NCI-H1048 (cell line): ENCODE results near the gene APPL2.

Source experiments
- DNase-seq: peaks from one replicate; lab custom pipeline; 2025; lab: John Stamatoyannopoulos, UW

Gene APPL2

DNA sequence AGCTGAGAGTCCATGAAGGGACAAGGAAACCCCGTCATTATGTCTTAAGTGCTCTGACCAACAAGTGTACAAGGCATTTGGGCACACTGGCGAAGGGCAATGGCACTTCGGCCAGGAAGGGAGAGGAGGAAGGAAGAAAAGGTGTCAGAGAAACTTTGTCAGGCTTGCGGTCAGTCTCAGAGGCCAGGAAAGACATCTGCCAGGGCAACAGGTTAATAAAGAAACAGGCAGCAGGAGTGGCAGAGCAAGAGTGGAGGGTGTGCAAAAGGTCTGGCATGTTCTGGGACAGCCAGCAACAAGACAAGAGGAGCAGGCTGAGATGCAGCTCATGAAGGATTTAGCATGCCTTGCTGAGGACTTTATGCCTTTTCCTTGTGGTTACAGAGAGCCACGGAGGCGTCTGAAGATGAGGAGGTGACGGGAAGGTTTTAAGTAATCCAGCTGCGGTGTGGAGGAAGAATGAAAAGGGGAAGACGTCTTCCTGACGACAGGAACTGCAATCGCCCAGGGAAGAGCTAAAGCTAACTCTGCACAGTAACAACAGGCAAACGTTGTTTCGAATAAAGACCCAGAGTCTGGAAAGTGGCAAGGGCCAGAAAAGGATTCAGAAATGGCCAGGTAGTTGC is 13.1 kb downstream of the APPL2 start:
- DNase-seq, result no peak

DNA sequence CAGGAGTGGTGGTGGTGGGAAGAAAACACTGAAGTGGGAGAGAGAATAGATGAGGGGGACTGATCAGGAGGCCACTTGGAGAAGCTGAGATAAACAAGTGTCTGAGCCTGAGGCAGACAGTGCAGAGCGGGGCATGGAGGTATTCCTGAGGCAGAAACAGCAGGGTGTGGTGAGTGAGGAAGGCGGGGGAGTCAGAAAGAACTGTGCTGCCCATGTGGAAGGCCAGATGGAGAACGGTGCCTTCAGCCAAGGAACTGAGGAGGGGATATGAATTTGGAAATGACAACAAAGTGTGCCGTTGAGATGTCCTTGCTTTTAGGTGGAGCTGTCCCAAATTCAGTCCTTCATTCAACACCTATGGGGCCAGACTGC is 13.7 kb downstream of the APPL2 start:
- no peak for DNase-seq

DNA sequence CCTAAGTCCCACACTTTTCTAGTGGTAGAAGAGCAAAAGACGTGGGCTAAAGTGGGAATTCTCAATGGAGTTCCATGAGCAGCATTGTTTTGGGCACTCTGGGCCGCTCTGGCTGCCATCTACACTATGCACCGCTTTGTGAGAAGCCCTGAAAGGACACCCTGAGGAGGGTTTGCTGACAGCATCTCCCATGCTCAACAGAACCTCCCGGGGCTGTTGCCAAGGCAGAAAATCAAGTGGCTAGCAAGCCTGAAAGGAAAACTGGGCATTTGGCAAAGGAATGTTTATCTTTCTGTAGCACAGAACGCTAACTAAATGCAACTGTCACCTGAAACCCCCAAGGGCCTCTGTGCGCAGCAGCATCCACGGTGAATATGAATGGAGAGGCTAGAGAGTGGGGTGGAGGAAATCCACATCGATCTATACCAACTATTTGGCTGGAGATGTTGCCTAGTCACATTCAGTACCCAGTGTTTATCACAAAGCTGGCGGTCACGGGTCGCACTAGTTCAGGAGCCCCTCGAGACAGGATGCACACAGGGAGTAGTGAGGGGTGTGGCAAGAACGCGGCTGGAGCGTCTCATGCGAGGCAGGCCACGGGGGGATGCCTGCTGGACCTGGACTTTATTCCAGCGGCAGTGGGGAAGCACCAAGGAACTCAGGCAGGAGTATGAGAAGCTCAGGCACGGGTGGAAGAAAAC is 14.2 kb downstream of the APPL2 start:
- DNase-seq, result no peak

DNA sequence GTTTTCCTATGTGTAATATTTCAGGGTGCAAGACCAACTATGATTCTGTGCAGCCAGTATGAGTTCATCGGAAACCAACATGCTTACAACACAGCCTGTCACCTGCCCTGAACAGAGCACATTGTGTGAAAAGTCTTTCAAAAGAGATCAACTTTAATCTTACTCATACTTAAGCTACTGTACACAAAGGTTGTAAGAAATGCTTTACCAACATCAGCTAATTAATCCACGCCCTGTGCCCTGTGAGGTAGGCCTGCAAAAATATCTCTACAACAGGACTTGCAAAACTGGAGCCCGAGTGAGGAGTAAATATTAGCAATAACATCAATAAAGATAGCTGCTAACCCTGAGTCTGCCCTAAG is 15.1 kb downstream of the APPL2 start:
- DNase-seq, result no peak

DNA sequence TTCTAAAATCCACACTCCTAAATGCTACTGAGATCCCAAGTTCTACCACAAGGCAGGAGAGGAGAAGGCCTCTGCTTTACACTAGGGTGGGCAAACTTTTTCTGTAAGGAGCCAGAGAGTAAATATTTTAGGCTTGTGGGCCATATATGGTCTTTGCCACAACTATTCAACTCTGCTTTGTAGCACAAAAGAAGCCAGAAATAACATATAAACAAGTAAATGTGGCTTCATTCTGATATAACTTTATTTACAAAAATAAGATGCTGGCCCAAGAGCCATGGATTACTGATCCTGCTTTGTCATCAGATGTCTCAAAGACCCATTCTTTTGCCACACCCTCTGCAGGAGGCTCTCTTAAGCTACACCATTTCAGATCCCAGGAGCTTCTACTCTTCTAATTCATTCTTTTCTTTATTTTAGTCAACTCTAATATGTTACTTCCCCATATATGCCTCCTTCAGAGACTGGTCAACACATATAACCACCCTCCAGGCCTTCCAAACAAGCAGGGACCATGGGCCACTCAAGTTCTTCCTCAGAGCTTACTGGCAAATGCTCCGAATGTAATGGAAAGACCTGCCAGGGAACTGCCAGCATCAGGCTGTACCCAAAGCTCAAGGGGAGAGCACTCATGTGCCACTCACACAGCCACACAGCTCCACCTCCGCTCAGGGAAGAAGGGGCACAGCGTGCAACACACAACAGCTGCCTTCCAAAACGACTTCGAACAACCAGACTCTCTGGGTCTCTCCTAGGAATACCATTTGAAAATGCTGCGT is 15.6 kb downstream of the APPL2 start:
- no peak for DNase-seq

DNA sequence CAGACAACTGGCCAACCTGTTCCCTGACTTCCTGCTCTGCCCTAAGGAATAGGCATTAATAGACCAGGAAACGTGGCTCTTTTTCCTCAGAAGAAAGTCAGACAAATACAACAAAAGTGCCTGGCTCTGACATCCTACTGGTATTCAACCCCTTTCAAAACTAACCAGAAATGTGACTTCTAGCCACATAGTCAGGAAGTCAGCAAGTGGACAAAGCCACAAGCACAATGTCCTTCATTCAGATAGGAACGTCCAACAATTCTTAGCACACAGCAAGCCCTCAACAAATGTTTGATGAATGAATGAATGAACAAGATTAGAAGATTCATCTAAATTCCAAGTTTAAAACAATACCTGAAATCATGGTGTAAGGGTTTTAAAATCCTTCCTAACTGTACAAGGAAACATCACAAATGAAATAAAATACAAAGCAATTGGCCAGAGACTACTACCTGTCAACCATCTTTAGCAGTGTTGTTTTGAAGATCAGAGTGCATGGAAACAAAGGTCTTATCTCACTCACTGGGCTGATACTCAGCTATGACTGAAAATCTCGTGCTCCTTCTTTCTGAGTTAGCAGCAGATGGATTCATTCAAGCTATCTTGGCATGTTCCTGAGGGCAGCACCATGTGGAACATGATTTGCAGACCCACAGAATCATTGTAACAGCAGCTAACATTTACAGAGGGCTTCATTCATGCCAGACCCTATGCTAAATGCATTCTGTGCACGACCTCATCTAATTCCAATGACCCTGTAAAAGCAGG is 16.5 kb downstream of the APPL2 start:
- no peak for DNase-seq

DNA sequence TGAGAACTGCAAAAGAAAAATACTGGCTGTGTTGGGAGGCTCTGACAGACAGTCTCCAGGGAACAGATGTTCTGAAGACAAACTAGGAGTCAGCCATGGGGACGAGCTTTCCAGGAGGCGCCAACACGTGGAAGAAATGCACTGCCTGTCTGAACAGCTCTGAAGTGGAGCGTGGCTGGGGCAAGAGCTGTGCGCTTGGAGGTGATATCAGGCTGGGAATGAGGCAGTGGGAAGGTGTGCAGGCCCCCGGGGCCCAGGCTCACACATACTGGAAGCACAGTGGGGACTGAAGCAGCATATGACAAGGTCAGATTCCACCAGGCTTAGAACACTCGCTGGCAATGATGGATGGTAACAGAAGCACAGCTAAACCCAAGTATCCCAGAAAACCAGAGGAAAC is 17.5 kb downstream of the APPL2 start:
- DNase-seq, result no peak

DNA sequence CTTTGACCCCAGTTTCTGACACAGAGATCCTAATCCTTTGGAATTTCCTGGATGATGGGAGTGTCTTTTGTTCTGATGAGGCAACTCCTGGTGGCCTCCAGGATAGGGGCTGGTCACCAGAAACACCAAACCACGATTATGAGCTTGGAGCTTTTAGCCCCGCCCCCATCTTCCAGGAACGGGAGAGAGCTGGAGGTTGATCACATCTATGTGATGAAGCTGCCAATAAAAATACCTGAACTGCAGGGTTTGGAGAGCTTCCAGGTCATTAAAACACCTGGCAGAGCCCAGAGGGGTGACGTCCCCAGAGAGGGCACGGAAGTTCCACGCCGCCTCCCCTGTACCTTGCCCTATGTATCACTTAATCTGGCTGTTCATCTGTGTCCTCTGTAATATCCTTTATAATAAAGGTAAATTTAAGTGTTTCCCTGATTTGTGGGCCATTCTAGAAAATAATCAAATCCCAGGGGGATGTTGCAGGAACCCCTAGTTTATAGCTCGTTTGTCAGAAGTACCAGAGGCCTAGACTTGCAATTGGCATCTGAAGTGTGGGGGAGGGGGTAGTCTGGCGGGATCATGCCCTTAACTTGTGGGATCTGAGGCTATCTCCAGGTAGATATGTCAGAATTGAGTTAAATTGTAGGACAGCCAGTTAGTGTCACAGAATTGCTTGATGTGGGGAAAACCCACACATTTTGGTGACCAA is 21.2 kb downstream of the APPL2 start:
- DNase-seq, result no peak

DNA sequence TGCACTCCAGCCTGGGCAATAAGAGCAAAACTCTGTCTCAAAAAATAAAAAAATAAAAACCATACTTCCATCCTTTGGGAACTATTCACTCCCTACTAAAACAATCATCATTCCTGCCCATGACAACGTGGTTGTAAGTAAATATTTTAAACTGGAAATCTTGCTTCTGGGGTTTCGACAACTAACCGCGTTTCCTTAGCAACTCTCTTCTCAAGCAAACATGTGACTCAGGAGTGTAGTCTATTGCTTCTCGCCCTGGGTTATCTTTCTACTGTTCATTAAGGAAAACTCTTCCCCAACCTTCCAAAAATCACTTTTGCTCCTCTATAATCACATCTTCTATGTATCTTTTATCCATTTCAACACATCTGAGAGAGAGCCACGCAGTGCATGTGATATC is 21.8 kb downstream of the APPL2 start:
- no peak for DNase-seq

DNA sequence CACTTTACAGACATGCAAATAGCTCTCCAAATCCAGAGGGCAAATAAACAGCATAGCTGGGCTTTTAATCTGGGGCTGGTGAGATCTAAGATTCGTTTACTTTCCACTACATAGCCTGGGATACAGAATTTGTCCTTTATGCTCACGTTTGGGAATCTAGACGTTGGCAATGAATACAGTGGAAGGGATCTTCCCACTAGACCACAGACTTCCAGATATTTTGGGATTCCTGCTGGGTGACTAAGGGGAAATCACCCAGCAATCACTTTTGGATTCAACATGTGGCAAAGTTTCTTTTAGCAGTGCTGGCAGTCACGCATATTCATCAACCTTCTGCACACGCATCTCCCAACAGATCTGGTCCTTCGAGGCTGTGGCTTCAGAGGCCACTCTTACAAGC is 23.5 kb downstream of the APPL2 start:
- no peak for DNase-seq

DNA sequence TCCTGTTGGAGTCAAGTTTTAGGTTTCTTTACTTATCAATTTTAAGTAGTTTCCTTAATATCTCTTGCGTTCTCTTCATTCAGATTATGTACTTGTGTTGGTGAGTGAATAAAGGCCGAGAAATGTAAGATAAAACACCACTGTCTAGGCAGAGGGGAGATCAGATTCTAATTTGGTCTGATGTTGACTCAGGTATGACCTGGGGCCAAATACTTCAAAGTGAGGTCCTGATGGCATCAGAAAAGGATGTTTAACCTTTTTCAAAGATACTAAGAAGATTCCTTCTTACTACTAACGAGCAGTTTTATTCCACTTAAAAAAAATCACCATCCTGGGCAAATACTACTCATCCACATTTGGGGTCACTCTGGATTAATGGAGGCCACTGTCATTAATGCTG is 26.9 kb downstream of the APPL2 start:
- DNase-seq, result no peak

DNA sequence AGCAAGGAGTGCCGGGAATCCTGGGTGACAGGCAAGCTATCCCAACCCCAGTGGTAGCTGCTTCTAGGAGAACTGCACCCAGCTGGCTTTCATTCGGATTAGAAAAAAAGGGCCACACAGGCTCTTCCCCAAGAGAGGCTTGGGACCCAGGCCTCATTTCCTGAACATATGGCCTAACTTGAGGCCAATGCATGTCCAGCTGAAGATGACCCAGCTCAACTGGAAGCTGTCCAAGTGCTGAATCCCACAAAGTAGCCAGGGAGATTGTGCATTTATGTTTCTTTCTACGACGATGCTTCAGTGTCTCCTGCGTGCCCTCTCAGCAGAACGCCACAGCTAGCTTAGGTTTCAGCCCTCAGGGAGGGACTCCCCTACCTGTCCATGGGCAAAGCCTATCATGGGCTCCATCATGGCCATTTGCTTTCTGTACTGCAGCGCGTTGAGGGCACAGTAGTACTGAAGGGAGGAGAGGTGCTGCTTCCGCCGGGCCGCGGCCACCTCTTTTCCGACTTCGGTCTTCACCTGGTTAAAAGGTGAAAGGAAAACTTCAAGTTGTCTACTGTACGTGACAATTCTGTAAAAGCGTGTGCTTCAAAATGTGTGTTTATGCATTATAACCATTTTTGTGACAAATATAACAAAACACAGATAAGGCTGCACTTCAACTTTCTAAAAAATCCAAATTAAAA is 29.1 kb downstream of the APPL2 start:
- no peak for DNase-seq

DNA sequence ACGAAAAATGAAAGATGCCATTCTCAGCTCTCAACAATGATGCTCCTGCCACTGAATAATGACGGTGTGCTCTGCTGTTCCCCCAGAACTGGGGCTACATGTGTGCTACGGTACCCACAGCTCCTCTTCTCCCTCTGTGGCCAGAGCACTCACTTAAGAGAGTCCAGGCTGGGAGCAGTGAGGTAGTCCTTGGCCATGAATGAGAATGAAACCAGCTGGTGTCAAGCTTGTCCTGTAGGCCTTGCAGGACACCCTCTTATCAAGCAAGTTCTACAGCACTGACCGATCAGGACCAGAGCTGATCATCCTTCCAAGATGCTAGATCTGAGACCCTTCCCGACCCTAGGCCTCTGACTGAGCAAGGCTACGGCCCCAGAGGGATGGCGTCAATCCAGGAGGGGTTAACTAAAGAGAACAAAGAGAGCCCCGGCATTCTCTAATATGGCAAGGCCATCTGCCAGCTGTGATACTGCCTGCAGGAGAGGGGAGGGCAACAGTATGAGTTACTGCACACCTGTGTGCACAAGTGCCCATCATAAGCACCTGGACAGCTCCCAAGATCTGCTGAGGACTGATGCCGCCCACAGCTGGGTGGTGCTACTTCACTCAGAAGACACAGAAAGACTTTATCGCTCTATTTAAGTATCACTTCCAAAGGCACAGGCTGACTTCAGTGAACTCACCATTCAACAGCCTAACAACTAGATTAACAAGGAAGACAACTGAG is 30.5 kb downstream of the APPL2 start:
- DNase-seq, result no peak

DNA sequence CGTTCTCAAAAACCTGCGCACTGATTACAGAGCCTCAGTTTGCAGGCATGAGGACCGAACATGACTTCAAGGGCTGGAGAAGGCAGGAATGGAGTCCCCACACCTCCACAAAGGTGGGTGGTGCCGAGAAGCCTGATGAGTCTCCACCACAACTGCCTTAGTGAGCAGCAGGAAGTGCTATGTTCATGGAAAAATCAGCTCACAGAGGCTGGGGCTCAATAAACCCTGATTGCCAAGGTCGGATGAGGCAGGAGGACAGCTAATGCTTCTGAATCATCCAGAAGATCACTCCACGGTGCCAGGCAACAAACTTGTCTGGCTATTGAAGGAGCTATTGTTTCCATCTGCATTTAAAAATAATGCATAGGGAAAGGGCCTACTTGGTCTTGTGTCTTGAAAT is 31.1 kb downstream of the APPL2 start:
- DNase-seq, result no peak

DNA sequence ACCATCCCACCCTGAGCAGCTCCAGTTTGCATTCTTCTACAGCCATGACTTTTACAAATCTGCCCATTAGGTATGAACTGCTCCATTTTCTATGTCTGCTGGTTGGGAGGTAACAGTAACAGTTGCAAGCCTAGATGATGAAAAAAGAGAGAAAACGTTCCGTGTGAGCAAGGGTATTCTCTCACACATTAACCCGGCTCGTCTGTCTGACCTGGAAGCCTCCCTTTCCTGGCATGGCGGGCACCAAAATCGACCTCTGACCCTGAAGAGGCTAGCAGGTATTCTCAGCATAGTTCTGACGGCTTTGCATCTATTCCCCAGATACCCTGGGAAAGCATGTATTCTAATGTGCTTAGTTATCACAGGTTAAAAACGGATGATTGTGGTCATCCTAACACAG is 31.8 kb downstream of the APPL2 start:
- no peak for DNase-seq

DNA sequence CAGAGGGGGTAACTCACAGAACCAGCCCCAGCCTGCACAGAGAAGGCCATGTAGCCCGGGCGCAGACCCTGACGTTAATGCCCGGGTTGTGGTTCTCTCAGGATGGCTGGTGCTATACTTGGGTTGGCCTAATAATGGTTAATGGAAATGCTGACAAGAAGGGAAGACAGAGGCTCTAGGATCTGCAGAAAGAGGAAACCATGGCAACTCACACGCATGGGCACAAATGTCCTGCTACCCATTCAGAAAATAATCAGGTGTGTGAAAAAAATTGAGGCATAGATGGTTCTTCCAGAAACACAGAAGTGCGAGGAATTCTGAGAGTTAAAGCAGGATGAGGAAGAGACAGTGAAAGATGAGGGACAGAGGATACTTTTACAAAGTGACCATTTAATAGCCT is 33.8 kb downstream of the APPL2 start:
- DNase-seq, result no peak

DNA sequence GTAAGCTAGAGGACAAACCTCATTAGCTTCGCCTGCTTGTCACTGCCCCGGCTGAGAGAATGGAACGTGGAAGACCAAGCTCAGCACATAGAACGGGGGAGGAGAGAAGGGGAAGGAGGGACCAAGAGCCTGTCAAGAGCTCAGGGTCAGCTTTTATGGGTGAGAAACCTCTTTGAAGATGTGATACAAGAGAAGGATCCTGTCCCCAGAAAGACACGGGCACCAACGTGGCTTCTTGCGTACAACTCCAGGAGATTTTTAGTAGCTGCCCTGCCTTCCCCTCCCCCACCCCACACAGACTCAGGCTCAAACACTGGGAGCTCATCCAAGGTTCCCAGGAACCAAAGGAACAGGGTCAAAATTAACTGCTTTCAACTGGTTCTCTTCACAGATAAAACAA is 34.7 kb downstream of the APPL2 start:
- no peak for DNase-seq

DNA sequence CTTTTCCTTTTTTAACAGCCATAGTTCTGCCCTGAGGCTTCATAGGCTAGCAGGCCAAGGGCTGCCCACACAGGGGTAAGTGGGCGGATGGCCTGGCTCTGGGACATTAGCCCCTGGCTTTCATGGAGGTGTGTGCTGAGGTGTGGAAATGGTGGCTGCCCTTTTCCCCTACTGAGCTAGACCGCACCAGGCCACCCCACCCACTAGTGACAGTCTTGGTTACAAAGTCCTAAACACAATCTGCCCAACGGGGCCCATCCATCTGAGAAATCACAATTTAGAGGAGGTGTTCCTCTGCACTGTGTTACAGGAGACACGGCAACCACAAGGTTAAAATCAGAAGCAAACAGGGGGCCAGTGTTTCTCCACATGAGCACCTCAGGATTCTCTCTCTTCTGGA is 35.6 kb downstream of the APPL2 start:
- DNase-seq, result no peak

DNA sequence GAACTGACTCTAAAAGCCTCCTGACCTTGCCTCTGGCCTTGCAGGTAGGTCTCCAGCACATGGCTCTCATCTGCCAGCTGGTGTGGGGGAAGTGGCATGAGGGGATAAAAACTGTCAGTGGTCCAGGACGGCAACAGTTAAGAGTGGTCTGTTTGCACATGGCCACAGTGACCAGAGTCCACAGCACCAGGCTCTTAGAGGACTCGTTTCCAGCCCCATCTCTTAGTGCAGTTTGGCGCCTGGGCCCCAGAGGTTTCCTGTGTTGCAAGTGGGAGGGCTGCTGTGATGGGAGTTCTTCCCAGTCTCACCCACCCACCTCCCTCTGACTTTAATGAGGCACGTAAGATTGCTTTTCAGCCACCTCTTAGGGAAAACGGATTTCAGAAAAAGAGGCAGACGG is 37.0 kb downstream of the APPL2 start:
- no peak for DNase-seq

DNA sequence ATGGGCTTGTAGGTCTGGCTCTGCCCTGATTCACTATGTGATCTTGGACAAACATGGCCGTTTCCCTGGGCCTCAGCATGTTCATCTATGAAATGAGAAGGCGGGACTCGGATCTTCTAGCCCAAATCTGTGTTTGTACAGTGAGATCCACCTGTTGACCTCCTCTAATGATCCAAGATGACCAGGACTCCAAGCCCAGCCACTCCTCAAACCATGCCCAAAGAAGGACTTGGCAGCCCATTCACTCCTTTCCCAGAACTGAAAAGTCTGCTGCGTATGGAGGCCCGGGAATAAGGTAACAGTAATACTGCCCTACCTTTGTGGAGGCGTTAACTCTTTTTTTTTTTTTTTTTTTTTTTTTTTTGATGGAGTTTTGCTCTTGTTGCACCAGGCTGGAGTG is 39.9 kb downstream of the APPL2 start:
- no peak for DNase-seq

DNA sequence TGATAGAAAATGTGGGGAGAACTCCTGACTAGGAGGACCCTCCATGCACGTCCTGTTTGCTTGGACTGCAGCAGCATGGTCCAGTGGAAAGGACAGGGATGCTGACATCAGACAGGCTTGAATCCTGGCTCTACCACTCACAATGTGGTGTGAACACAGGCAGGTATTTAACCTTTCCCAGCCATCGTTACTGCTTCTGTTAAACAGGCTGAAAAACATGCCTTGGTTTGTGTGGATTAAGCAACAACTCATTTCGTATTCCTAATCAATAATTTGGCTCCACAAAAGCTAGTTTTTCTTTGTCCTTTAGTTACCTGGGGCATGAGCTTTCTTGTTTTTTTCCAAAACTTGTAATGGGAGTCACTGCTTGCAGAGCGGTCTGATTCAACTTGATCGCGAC is 41.0 kb downstream of the APPL2 start:
- no peak for DNase-seq
